Mesodermal cell (in vitro differentiated cells): ENCODE data around the gene SLC22A23.

Experiments used
- H3K27ac ChIP-seq: 2 replicates; pipeline ENCODE4 v1.7.0; 2013; ENCODE audit warnings: mild to moderate bottlenecking, low read depth, low read length, moderate library complexity; ENCODE audit not compliant: severe bottlenecking
- H3K36me3 ChIP-seq: 2 replicates; pipeline ENCODE4 v1.7.1; 2013; ENCODE audit warnings: mild to moderate bottlenecking, low read length, moderate library complexity; ENCODE audit not compliant: control insufficient read depth, insufficient read depth
- H3K4me1 ChIP-seq: one replicate; pipeline ENCODE4 v1.7.1; 2013; ENCODE audit warnings: mild to moderate bottlenecking, low read length; ENCODE audit not compliant: insufficient read depth, control insufficient read depth, poor library complexity, severe bottlenecking
- H3K4me3 ChIP-seq: 2 replicates; pipeline ENCODE4 v1.7.0; 2013; ENCODE audit warnings: low read length, control low read depth, mild to moderate bottlenecking; ENCODE audit not compliant: insufficient read depth, poor library complexity, severe bottlenecking; ENCODE audit errors: extremely low read depth
- H3K9me3 ChIP-seq: 2 replicates; pipeline ENCODE4 v1.7.1; 2013; ENCODE audit warnings: mild to moderate bottlenecking, low read length, moderate library complexity; ENCODE audit not compliant: control insufficient read depth
- WGBS, 2 experiments: methylation state at CpG; one replicate each; pipeline ENCODE4 v1.1.5; 2013; ENCODE audit warnings: missing lambda C conversion rate in 2 of 2; ENCODE audit not compliant: insufficient coverage in 2 of 2; 5-methylcytosine and 5-hydroxymethylcytosine counted together

Gene SLC22A23

DNA sequence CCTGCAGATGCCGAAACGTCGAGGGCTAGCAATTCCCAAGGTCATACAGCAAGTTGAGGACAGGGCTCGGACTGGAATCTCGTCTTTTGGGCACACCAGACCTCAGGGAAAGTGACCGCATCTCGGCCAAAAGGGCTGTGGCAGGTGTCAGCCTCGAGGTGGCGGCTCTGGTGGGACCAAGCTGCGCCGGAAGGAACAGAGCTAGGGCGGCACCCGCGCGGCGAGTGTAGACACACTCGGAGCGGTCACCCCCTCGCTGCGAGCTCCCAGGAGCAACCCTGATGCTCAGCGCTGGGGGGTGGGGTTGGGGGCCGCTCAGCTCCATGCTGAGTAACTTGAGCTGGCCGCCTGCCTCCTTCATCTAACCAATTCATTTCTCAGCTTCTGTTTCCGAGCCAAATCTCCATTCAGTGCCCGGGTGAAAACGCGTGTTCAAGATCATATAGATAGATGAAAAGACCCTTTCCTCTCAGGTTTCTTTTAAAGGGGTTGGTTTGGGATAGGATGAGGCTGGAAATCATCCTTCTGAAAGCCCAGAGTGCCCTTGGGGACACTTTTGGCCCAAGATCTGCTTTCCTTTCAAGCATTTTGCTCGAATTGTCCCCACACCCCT is 227.2 kb downstream of the SLC22A23 start:
- 0% methylated on average over 18 to 23 of the region's 28 CpGs for WGBS, 2 experiments
- H3K36me3 ChIP-seq: peaks cover 8% of the 10 kb centered on the region
- peaks cover 6% of the 10 kb centered on the region for H3K4me1 ChIP-seq
- H3K9me3 ChIP-seq: no peaks in the 10 kb centered on the region
- peak overlapping the region; percentile 31 for H3K4me3 ChIP-seq
- H3K27ac ChIP-seq: peak overlapping the region; percentile 77

DNA sequence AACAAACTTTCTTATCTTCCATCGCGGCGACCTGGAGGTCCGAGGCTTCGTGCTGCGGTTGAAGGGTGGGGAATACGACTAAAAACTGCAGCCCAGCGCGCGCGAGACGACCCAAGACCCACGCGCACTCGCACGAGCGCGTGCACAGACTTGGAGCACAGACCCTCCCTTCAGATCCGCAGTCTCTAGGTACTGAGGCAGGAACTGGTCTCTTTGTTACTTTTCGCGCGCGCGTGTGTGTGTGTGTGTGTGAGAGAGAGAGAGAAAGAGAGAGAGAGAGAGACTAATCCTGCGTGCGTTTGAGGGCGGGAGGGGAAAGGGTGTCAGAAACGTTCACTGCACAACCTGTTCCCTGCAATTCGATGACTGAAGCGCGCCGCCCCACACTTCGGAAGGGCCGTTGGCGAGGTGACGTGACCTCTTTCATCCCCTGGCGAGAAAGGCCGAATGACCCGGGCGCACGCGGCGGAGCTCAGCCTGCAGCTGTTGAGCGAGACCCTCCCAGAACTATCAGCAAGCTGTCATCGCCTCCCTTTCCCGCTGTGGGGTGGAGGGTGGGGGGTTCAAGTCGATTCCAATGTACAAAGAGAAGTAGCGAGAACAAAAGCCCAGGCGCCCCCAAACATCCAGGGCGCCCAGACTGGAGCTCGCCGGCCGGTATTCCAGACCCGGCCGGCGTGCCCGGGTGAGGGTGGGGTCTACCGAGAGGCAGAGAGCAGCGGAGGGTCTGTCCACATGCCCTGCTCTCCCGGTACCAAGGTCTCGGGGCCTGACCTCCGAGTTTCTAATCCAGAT is 227.9 kb downstream of the SLC22A23 start:
- H3K36me3 ChIP-seq: peaks cover 10% of the 10 kb centered on the region
- WGBS, 2 experiments: 1% methylated on average over 43 to 53 of the region's 62 CpGs
- peak overlapping the region; percentile 31 for H3K4me3 ChIP-seq
- peaks cover 6% of the 10 kb centered on the region for H3K4me1 ChIP-seq
- H3K27ac ChIP-seq: peak overlapping the region; percentile 77
- no peaks in the 10 kb centered on the region for H3K9me3 ChIP-seq

DNA sequence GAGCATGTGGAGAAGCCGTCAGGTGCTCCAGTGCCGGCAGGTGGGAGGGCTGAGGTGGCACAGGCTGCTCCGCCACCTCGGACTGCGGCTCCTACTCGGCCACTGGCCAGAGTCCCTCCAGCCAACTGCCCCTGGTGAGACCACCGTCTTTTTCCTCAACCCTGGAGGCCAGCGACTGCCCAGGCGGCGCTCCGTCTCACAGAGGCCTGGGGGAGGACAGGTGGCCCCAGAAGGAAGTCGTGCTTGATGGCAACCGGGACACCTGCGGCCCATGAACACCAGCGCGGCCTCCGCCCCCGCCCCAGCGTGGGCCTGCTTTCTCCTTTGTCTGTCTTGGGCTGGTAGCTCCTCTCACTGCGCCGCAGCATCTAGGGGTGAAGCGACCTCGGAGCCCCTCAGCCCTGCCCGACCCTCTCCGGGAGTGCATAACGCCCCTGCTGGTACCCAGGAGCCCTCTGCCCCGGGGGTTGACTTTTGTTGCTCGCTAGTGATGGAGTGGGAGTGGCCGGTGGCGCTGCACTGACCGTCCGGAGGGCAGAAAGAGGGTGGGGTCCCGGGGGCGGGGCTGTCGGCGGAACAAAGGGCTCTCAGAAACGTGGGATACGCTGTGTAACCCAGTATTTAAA is 228.7 kb downstream of the SLC22A23 start:
- Histone ChIP-seq H3K4me1 (peaks cover 6% of the 10 kb centered on the region), H3K9me3 (no peaks in the 10 kb centered on the region), H3K27ac (peak overlapping the region; percentile 76), H3K4me3 (peak overlapping the region; percentile 90), H3K36me3 (peaks cover 12% of the 10 kb centered on the region)
- WGBS, 2 experiments: 0 to 1% methylated on average over 25 to 28 of the region's 38 CpGs

DNA sequence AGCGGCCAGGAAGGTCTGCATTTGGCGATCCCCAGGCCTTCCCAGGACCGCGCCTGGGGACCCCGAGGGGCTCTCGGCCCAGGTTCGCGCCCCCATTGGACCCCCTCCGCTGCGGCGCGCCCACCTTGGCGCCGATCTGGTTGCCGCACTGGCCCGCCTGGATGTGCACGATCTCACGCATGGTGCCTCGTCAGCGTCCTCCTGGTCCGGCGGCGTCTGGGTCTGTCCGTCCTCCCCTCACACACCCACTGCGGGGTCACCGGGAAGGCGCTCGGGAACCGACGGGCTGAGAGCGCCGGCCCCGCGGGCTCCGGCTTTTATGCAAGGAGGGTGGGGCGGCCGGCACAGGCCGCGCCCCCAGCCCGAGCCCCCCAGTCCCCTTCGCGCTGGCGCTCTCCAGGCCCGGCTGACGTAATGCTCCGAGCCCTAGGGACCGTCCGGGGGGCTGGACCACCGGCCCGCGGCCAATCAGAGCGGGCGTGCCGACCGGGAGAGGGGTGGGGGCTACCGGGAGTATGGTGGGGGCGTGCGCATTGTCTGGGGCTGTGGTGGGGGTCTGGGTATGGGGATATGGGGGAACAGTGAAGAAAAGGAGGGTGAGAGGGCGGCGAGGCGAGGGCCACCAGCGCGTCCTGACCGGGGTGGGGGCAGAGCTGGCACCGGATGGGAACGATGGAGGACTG is 229.3 kb downstream of the SLC22A23 start, which contains the start of gene TUBB2B:
Gene TUBB2B (minus strand): TSS at position 291 of the 683 bp plus-strand sequence. CDS start 110 bp downstream, at position 181.
- Histone ChIP-seq H3K9me3 (no peaks in the 10 kb centered on the region), H3K27ac (peak within 1 kb of the TSS; percentile 76), H3K4me3 (peak within 1 kb of the TSS; percentile 90), H3K36me3 (peaks cover 12% of the 10 kb centered on the region), H3K4me1 (peaks cover 6% of the 10 kb centered on the region)
- 0% methylated on average over 34 to 47 of the region's 66 CpGs for WGBS, 2 experiments

DNA sequence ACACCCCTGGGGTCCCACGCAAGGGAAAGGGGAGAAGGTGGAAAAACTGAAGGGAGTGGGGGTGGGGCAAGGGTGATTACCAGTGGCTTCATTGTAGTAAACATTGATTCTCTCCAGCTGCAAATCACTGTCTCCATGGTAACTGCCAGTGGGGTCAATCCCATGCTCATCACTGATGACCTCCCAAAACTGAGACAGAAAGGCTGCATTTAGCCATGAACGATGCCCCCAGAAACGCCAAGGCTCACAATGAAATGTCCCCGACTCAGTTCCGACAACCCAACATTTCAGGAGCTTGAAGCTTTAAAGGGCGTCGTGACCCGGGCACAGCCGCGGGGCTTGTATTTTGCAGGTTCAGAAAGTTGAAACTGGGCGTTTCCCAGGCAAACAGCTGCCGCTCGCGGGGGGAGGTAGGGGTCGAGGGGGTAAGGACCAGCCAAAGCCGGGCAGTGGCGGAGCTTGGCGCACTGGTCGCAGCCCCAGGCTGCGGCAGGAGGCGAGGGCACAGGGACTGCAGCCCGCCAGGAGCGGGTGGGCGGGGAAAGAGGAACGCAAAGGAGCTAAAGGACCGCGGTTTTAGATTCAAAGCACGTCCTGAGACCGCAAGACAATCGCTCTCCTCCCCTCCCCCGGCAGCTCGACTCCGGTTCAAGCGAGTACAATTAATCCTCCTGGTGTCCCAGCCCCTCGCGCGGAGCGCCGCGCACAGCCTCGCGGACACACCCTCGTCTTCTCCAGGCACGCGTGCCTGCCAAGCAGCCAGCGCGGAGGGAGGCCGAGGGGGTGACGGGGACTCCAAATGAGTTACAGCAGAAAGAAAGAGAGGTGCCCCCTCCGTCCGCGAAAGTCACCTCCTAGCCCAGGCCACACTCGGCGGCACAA is 230.1 kb downstream of the SLC22A23 start:
- Histone ChIP-seq H3K4me3 (peak overlapping the region; percentile 90), H3K9me3 (no peaks in the 10 kb centered on the region), H3K4me1 (peaks cover 3% of the 10 kb centered on the region), H3K27ac (peak overlapping the region; percentile 69), H3K36me3 (peaks cover 12% of the 10 kb centered on the region)
- WGBS, 2 experiments: 0% methylated on average over 34 to 47 of the region's 54 CpGs

GRCh38 chr6:3226042-3226441 is 230.8 kb downstream of the SLC22A23 start:
- no peaks in the 10 kb centered on the region for H3K9me3 ChIP-seq
- 31 to 32% methylated on average over 10 of the region's 10 CpGs for WGBS, 2 experiments
- peak overlapping the region; percentile 90 for H3K4me3 ChIP-seq
- no peak overlapping the region for H3K27ac ChIP-seq
- H3K36me3 ChIP-seq: peaks cover 12% of the 10 kb centered on the region
- peaks cover 3% of the 10 kb centered on the region for H3K4me1 ChIP-seq

GRCh38 chr6:3222506-3223038 is 234.3 kb downstream of the SLC22A23 start:
- Histone ChIP-seq H3K9me3 (no peaks in the 10 kb centered on the region), H3K27ac (no peak overlapping the region), H3K4me3 (no peak overlapping the region), H3K4me1 (peaks cover 3% of the 10 kb centered on the region), H3K36me3 (peaks cover 12% of the 10 kb centered on the region)
- WGBS, 2 experiments: 92% methylated on average over 4 of the region's 4 CpGs

- H3K36me3 ChIP-seq: peaks cover 12% of the 10 kb centered on the region
- no peaks in the 10 kb centered on the region for H3K9me3 ChIP-seq
- no peak overlapping the region for H3K4me3 ChIP-seq
- peaks cover 3% of the 10 kb centered on the region for H3K4me1 ChIP-seq
- 100% methylated on average over 2 of the region's 4 CpGs; no CpG with 5 or more reads in 1 of the 2 experiments for WGBS, 2 experiments
- no peak overlapping the region for H3K27ac ChIP-seq
These were observed 235.3 kb downstream of the SLC22A23 start for GRCh38 chr6:3221578-3221977.

GRCh38 chr6:3220366-3220765 is 236.5 kb downstream of the SLC22A23 start:
- Histone ChIP-seq H3K4me1 (no peaks in the 10 kb centered on the region), H3K36me3 (peaks cover 4% of the 10 kb centered on the region), H3K9me3 (no peaks in the 10 kb centered on the region), H3K27ac (no peak overlapping the region), H3K4me3 (no peak overlapping the region)
- 85% methylated on average over 1 of the region's 2 CpGs; no CpG with 5 or more reads in 1 of the 2 experiments for WGBS, 2 experiments
